ENCODE measurements around the gene MYH14. TPM values are rescaled to one million over a fixed set of nuclear protein-coding genes. Genes with fewer than 3 reads are reported as not detected.

The MYH14 gene
- total and polyA plus RNA-seq, 9 of the 15 experiments (the other 6 are each of a cell fraction or from before 2014, with no cell fraction given): 0.04 to 0.86 (median 0.19) TPM; not detected in 2

DNA sequence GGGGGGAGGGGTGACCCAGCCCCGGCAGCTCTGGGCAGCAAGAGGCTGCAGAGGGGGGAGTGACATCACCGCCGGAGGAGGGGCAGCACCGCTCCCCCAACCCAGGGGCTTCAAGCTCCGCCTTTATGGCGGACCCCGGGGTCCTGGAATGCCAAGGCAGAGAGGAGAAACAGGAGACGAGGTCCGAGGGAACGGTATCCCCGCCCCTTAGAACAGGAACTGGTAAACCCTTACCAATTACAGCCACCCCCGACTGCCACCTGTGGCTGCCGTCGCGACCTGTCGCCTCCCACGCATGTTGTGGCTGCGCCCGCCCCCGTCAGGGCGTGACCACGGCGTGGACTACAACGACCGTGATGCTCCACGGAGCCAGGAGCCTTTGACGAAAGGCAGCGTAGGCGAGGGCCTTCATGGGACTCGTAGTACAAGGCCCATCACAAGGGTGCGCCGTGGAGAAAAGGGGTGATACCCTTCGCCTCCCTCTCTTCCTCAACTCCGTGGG, 129.9 kb downstream of the MYH14 start (continued):
- TF ChIP-seq ARID4B (CRISPR knock-in tag; IDR thresholded peaks at IDR 0.05) (peak; percentile 47), CHD2 (IDR thresholded peaks at IDR 0.05; ENCODE audit: low read depth, low read length) (0 out of 2 replicates have a peak, but pooled peaks have one; percentile 13), ZNF277 (CRISPR knock-in tag; IDR thresholded peaks at IDR 0.05; ENCODE audit: borderline replicate concordance) (no peak), MBD2 (IDR thresholded peaks at IDR 0.05; ENCODE audit: borderline replicate concordance, low read depth) (peak; percentile 73), RB1 (IDR thresholded peaks at IDR 0.05; ENCODE audit: low read depth) (peak; percentile 21; the same call in 1 of the 2 replicates), FOXP1 (CRISPR knock-in tag; IDR thresholded peaks at IDR 0.05) (peak; percentile 68; the same call in 1 of the 2 replicates), RCOR1 (IDR thresholded peaks at IDR 0.05; ENCODE audit: borderline replicate concordance in 1 of 2, low read depth in 2 of 2, low read length in 2 of 2) (0 out of 4 replicates have a peak, but pooled peaks of 1 of the 2 experiments have one; percentile 38), RUNX1 (IDR thresholded peaks at IDR 0.05; ENCODE audit: low read depth) (peak; percentile 58; the same call in 1 of the 2 replicates), POU5F1 (IDR thresholded peaks at IDR 0.05; ENCODE audit: borderline replicate concordance, low read depth, low read length, partially characterized antibody) (peak; percentile 54), CTCF (IDR thresholded peaks at IDR 0.05 in 2 of 3, conservative IDR thresholded peaks at IDR 0.05 in 1 of 3; ENCODE audit: insufficient read depth in 2 of 3, low read depth in 1 of 3, low read length in 3 of 3) (peak in 1 of 3 experiments; percentile 11; a peak in 1 of 6 replicates), TARDBP (IDR thresholded peaks at IDR 0.05) (0 out of 2 replicates have a peak, but pooled peaks have one; percentile 32), NR2C2 (CRISPR knock-in tag; IDR thresholded peaks at IDR 0.05) (no peak), NR2C2 (tag; IDR thresholded peaks at IDR 0.05) (peak; percentile 81), BACH1 (tag; IDR thresholded peaks at IDR 0.05) (no peak; the same call in 1 of the 2 replicates), HDAC1 (IDR thresholded peaks at IDR 0.05) (0 out of 4 replicates have a peak, but pooled peaks of 1 of the 2 experiments have one; percentile 39), HDAC6 (IDR thresholded peaks at IDR 0.05; ENCODE audit: low read depth, low read length) (no peak), CREB1 (IDR thresholded peaks at IDR 0.05) (peak; percentile 60; the same call in 1 of the 2 replicates), CREB1 (CRISPR knock-in tag; IDR thresholded peaks at IDR 0.05) (peak; percentile 66; the same call in 1 of the 2 replicates), ZEB2 (IDR thresholded peaks at IDR 0.05) (peak; percentile 68)
- TF ChIP-seq, protein P1, sequence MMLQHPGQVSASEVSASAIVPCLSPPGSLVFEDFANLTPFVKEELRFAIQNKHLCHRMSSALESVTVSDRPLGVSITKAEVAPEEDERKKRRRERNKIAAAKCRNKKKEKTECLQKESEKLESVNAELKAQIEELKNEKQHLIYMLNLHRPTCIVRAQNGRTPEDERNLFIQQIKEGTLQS (IDR thresholded peaks at IDR 0.05): peak; percentile 87
- TF ChIP-seq, protein P1 (CRISPR knock-in tag; conservative IDR thresholded peaks at IDR 0.05): no peak

All from K562 (cell line).